AML-193 (cell line): Measurements from ENCODE around the gene HJURP.

Source experiments
- DNase-seq, 2 experiments: peaks; one replicate each; lab custom pipeline; 2025; lab: John Stamatoyannopoulos, UW

The HJURP gene

DNA sequence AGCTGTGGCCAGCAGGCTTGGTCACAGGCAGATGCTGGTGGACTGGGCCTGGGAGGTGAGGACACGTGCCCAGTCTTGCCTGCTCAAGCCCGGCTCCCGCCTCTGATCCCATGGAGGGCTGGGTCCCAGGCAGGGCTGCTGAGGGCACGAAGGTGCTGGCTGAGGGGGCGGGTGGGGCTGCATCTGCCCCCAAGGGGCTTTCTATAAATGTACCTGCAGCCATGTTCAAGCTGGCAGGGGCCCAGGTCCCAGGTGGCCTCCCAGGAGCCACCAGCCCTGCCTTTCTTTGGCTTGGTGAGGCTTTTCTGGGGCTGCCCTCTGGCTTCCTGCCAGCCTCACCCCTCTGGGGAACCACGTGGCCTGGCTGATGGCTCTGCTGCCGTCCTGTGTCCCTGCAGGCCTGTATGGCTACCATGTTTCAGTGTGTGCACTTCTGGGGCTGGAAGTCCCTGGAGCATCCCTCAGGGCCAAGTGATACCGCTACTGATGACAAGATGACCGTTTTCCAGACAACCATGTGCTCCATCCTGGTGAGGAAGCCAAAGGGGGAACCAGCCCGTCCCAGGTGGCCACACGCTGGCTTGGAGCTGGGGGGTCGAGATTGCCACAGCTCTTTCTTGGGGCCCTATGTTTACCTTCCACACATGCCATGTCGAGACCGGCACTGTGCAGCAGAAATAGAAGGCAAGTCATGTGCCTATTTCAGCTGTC, 23.2 kb downstream of the HJURP start:
- DNase-seq, result no peak

DNA sequence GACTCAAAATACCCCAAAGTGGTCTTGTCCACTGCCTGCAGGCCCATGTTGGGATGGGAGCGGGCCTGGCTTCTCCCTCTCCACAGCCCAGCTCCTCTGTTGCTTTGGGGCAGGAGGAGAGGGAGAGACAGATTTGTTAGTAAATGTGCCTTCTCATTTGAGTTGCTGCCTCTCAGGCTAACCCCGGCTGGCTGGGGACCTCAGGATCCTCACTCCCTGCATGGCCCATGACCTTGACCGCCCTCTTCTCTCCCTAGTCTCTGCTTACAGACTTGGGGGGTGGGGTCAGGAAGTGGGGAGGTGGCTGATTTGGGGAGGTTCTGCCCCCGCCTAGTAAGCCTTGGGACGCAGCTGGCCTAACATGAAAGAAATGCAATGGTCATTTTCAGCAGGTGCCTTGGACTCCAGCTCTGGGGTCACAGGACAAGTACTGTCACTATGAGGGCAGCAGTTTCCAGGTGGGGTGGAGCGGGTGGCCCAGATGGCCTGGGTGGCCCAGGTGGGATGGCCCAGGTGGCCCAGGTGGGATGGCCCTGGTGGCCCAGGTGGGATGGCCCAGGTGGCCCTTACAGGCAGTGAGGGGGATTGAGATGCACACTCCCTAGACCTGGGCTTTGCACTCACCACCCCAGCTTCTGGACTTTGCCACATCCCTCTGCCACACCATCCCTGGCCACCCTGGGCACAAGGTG, 24.1 kb downstream of the HJURP start:
- no peak for DNase-seq

DNA sequence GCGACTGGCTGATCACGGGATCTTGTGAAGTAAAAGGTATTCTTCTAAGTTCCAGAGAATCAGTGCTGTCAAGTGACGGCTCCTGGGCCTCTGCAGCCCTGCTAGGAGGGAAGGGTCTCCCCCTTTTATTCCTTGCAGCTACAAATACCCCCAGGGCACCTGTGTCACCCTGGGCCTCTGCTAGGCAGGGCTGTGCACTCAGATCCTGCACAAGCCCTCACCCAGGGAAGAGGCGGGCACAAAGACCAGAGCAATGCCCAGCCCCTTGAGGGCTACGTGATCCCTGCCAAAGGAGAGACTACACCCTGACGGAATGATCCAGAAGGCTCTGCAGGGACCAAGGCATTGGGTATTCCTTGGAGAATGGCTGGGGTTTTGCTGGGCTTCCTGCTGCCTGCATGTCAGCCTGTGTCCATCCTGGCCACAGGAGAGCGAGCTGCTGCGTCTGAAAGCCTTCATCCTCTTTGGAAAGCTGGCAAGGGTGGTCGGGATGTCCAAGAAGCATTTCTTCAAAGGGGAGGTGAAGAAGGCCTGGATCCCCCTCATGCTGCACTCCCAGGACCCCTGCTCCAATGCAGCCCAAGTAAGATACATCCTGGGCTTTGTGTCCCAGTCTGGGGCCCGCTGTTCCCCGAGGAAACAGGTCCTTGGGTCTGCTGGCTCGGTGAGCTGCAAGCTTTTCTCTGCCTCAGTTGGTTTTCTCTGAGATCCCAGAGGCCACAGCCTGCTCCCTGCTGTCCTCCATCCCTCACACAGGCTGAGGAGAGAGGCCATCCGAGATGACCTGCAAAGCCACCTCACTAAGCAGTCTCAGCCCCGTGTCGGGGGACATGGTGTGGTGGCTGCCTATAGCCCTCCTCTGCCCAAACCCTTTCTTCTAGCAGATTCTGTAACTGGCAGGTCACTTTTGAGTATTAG, 24.9 kb downstream of the HJURP start:
- DNase-seq, result no peak

DNA sequence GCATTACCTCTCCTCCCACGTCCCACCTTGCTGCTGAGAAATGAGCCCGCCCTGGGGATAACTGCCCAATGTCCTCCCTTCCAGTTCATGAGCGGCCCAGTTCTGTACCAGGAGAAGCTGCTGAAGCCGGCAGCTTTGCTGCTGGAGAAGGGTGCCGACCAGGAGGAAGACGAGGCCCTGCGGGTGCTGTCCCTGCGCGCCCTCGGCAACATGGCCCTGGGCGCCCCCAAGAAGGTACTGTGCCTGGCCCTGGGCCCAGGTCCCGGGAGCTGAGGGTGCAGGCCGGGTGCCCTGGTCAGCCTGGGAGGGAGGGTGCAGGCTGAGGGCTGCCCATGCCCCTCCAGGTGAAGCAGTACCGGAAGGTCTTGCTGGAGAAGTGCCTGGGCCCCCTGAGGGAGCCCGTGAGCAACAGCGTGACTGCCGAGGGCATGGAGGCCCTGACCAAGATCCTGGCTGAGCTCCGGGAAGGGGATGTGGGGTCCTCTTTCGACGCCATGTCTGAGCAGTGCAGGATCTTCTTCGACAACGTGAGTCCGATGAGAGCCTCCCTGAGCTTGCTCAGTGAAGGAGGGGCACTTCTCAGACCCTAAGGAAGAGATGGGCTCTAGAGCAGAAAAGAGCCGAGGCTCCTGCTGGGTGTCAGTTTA, 25.7 kb downstream of the HJURP start:
- DNase-seq, result no peak

DNA sequence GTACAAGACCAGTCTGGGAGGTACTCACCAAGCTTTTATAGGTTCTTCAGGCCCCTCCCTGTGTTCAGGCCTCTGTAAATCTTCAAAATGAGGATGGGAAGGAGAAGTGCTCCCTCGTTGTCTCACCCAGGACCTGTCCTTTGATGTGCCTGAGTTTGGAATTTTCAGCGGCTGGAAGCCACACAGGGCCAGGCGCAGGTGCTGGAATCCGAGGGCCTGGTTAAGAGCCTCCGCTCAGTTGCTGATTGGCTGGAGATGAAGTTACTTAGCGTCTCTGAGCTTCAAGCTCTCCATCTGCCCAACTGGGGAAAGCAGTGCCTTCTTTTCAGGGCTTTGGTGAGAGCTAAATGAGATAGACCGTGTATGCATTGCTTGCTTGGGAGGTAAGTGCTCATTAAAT, 30.0 kb downstream of the HJURP start:
- no peak for DNase-seq

DNA sequence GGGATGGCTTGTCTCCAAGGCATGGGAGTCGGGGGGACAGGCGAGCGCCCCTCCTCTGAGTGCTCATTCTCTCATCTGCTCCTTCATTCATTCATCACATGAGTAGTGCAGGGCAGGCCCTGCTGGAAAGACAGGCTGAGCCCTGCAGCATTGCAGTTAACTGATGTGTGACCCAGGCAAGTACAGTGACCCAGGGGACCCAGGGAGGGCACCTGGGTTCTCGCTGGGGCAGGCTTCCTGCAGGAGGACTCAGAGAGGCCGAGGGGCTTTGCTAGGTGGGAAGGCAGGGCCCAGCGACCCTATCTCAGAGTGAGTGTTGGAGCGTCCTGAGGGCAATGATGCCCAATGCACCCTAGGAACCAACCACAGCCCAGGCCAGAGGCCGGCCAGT, 30.6 kb downstream of the HJURP start:
- no peak for DNase-seq

DNA sequence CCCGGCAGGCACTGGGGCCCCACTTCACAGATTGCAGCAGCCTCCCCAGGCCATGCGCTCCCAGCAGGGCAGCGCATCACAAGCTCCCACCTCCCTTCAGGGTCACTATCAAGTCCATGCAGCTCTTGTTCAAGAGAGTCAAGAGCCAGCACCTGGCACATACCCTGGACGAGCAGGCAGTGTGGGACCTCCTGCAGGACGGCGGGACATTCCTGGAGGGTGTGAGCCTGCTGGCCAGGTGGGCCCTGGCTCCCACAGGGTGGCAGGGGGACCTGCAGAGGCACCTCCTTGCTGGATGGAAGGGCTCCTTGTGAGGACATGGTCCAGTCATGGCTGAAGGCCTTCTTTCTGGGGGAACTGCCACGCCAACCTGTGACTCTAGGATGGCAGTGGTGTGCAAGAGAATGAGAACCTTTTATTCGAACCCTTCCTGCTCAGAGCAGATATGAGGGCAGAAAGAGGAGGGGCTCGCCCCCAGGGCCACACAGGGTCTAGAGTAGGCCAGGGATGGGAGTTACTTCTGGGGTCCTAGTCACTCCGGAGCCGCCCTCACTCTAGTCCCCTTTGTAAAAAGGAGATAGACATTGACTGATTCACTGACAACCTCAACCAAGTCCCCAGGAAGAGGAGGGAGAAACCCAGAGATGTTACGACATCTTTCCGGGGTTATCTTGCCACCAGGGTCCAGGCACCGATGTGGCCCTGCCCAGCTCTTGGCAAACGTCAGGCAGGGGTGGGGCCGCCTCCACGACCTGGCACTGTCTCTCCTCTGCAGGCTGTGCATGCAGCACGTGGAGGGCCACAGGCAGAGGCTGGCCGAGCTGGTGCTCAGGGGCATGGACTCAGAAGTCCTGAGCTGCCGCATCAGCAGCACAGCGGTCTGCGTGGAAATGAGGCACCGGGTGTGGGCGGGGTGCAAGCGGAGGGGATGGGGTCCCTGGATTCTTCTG, 31.3 kb downstream of the HJURP start:
- peak; percentile 25 to 27 for DNase-seq

DNA sequence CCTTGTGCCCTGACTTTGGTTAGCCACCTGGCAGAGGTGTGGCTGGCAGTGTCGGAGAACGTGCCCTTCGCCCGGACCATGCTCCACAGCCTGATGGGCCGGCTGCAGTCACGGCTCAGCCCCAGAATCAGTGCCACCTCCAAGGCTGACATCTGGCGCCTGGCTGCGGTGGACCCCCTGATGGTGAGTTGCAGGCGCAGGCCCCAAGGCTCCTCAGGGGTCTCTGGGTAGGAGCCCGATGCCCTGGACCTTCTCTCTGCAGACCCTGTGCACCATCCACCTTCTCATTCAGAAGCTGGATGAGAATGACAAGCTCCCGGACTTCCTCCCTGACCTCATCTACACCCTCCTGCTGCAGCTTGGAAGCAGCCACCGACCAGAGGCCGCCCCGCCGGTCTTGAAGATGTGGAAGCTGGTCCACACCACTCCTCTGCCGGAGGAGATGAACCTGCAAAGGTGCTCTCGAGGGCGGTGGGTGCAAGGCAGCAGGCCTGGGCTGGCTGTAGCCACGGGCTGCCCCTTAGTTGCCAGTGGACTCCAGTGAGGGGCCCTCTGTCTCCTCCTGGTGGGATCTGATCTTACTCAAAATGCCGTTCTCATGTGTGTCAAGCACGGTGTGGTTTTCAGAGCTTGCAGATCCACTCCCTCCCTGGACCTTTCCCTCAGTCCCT, 32.1 kb downstream of the HJURP start:
- no peak for DNase-seq

DNA sequence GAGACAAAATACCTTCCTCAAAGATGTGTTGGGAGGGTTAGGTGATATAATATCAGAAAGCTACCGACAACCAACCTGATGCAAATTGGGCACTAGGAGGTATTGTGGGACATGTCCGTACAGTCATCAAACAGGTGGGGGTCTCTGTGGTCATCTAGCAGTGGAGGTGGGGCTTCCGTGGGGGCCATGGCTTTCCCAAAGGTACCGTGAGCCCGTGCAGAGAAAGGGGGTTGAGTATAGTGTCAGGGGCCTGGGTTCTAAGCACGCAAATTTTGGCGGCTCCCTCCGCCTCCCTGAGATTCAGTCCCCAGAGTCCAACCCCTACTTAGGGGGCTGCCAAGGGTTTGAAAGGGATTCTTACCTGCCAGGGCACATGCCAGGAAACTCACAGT, 32.6 kb downstream of the HJURP start:
- DNase-seq, result no peak

DNA sequence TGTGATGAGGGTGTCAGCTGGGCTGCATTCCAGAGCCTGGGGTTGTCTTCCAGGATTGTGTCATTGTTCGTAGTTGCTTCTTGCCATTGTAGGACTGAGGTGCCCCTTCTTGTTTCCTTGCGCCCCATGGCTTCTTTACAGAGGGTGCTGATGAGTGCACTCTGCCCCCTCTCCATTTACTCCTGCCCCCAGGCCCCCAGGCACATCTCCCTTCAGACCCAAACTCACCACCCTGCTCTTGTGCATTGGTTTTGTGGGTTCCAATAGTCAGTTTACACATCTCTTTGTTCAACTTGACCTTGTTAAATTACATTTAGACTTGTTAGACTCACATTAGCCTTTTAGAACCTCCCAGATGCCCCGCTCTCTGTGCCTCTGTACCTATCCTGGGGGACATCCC, 33.1 kb downstream of the HJURP start:
- DNase-seq, result no peak

DNA sequence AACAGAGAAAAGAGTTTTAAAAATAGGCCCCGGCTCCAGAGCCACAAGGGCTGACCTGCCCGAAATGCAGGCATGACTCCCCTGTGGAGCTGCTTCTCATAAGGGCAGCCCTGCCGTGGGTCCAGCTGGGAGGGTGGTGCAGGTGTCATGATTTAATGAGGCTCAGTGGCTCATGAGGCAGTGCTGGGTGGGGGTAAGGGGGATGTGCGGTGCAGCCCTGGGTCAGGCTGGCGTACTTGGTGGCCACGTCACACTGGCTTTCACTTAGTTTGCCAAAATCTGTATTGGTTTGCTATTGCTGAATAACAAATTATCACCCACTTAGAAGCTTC, 33.6 kb downstream of the HJURP start:
- DNase-seq, result no peak

DNA sequence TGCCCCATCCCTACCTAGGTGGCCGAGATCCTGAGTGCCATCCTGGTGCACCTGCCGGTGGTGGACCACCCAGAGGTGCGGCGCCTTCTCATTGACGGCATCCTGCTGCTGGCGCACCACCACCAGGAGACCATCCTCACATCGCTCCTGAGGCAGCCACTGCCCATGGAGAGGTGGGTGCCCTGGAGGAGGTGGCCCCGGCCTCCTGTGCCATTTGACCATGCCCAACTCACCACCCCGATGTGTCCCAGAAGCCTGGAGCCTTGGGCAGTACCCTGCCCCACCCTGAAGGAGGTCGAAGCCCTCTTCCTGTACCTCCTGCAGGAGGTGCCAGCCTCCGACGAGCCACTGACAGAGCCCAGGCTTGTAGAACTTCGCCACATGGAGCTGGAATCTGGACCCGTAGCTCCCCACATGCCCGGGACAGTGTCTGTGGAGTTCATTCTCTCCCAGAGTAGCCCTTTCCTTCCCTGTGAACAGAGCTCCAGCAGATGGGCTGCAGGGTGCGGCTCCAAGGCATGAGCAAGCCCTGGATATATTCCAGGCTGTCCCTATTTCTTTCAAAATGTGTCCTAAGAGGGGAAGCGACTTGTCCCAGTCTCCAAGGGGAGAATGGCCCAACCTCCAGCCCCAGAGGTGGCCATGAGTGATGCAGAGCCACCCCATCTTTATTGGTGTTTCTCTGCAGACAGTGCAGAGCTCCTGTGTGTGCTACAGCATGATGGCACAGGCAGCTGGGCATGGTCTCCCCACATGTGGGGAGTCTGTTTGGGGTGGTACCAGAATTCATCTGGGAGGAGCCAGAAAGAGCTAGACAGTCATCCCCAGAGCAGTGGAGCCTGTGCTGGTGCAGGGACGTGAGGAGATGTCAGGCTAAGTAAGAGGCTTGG, 34.2 kb downstream of the HJURP start:
- DNase-seq, result no peak

DNA sequence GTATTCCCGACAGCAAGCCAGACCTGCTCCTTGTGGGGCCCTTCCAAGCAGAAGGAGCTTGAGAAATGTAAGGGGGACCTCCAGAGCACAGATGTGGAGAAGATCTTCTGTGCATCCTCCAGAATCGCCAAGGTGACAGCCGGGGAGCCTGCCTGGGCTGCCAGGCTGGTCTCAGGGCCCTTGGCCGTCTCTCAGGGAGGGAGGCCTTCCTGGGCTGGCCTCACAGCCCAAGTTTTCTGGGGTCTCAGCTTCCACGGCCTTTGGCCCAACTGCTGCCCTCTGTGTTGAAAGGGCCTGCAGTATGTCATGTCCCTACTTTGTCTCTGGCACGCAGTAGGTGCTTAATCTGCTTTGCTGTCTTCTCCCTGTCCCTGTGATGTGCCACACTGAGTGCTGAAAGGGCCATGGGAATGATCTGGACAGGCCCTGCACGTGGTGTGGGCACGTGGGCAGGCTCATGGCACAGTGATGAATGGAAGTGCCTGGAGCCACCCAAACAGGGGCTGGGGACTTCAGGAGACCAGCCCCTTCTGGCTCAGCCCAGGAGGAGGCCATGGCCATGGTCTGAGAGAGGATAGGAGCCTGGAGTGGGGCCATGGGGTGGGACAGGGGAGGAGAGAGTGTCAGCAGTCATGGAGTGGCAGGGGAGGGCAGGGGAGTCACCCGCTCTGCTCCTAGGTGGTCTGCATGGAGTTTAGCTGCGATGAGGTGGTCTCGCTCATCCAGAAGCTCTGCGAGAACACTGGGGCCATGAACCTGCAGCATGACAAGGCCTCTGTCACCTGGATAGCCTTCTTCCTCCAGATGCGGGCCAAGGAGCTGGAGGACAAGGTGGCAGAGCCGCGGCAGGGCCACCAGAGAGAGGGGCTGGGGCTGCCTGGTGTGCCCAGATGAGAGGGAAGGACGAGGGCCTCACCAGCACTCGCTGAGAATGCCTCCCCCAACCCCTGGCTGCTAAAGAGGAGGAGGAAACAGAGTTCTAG, 35.4 kb downstream of the HJURP start:
- DNase-seq, result no peak

DNA sequence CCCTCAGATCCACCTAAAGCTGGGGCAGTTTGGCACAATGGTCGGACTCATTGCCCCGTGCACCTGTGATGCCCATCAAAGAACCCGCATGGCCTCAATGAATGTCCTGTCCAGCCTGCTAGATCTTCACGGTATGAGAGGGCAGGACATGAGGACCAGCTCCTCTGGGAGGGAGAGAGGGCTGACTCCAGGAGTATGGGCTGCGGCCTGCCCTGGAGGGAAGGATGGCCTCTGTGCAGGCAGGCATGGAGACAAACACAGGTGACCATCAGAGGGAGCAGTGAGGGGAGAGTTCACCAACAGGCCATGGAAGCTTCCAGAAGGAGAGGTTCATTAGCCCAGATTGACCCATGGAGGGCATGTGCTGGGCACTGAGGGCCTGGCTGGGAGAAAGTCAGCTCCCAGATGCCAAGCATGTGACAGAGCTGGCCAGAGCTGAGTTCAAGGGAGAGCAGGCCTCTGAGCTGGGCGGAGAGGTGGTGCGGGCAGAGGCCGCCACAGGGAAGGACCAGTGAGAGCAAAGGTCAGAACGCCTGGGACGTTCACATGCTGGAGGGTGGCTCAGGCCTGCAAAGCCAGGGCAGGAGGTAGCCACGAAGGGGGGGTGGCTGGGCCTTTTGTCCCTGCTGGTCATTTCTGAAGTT, 36.2 kb downstream of the HJURP start:
- no peak for DNase-seq

DNA sequence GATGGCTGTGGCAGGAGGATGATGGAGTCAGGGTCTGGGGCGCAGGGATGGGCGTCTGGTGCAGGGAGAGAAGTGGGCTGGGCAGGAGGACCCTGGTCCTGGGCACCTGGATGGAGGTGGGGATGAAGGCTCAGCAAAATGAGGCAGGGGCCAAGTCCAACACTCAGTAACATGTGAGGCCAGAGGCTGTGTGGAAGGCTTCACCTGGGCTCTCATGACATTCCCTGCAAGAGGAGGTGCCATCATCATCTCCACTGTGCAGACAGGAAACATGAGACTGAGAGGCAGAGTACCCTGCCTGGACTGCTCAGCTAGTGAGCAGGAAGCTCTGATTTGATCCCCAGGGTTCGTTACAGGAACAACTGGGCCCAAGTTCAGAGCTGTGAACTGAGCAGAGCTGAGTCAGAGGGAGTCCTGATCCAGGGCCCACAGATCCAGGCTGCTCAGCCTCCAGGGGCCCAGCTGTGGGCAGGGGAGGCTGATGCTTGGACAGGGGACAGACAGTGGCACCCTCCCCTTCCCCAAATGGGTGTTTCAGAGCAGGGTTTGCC, 36.9 kb downstream of the HJURP start:
- no peak for DNase-seq

DNA sequence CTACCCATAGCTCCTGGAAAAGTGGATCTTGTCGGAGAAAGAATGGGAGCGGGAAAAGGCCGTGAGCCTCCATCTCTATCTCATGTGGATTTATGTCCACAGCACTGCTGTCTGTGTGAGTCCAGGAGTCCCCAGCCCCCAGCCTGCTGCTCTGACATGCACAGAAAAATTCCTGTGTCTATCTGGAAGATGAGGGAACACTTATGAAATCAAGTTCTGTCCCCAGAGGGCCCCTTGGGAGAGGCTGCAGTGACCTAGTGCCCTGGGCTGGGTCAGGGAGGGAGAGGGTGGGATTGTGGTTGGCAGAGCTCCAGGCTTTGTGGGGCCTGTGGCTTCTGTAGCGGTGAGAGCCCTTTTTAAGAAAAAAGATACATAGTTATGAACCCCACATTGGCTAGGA, 37.6 kb downstream of the HJURP start:
- no peak for DNase-seq

DNA sequence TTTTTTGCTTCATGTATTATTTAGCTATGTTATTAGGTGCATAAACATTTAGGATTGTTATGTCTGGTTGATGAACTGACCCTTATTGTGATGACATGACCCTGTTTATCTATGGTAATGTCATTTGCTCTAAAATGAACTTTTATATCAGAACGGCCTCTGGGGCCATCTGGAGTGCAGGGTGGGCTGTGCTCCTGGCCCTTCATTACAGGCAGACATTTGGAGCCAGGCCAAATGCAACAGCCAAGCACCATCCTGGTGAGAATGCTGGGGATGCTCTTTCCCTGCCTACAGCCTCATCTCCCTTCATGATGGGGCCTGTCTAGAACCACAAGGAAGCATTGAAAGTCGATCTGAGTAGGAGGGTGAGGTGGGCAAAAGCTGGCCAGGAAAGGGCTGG, 38.0 kb downstream of the HJURP start:
- DNase-seq, result no peak

DNA sequence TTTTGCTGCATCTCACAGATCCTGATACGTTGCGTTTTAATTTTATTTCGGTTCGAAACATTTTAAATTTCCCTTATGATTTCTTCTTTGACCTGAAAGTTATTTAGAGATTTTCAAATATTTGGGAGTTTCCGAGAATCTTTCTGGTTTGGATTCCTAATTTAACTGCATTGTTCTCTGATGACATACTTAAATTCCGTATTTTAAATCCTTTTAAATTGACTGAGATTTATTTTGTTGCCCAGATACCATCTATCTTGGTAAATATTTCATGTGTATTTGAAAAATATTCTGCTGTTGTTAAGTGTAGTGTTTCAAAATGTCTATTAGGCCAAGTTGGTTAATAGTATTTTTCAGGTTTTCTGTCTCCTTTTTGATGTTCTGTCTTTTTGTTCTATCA, 38.5 kb downstream of the HJURP start:
- no peak for DNase-seq
